ENCODE measurements around the gene BSND.

Gene BSND

GRCh38 chr1:55045430-55045829 lies 46.7 kb downstream of the BSND start:
- DNase-seq, result no peak

GRCh38 chr1:55046871-55047270 lies 48.1 kb downstream of the BSND start:
- no peak for DNase-seq

GRCh38 chr1:55047611-55048010 lies 48.9 kb downstream of the BSND start:
- no peak for DNase-seq

- DNase-seq, result no peak
Measured at GRCh38 chr1:55048453-55049270, 49.9 kb downstream of the BSND start.

- no peak for DNase-seq
Measured at GRCh38 chr1:55049271-55049913, 50.7 kb downstream of the BSND start.

- DNase-seq, result no peak
Measured at GRCh38 chr1:55049914-55050278, 51.2 kb downstream of the BSND start.

GRCh38 chr1:55050283-55050682 lies 51.5 kb downstream of the BSND start:
- DNase-seq, result peak in 6 of 56 donors; percentile 3 to 41 (median 26)

GRCh38 chr1:55051169-55051568 lies 52.4 kb downstream of the BSND start:
- DNase-seq, result no peak

GRCh38 chr1:55051621-55052020 lies 52.9 kb downstream of the BSND start:
- DNase-seq, result no peak

- DNase-seq, result no peak
Measured at GRCh38 chr1:55052221-55053142, 53.7 kb downstream of the BSND start.

- no peak for DNase-seq
Measured at GRCh38 chr1:55053265-55053954, 54.7 kb downstream of the BSND start.

GRCh38 chr1:55054396-55054795 lies 55.7 kb downstream of the BSND start:
- DNase-seq, result no peak

- no peak for DNase-seq
Measured at GRCh38 chr1:55055084-55055882, 56.5 kb downstream of the BSND start.

GRCh38 chr1:55055951-55056631 lies 57.4 kb downstream of the BSND start:
- no peak for DNase-seq

- DNase-seq, result no peak
Measured at GRCh38 chr1:55056632-55056992, 57.9 kb downstream of the BSND start.

GRCh38 chr1:55057270-55057955 lies 58.7 kb downstream of the BSND start:
- DNase-seq, result no peak

GRCh38 chr1:55057956-55058298 lies 59.2 kb downstream of the BSND start:
- no peak for DNase-seq

- no peak for DNase-seq
Measured at GRCh38 chr1:55059302-55060132, 60.8 kb downstream of the BSND start.
